K562 (cell line): ENCODE data around the gene UBL7.

Experiments used
- ELF4 ChIP-seq: fragments of 450-650 bp; formaldehyde crosslinking; IDR thresholded peaks from 2 replicates; pipeline ENCODE4 v1.4.0; 2022; ENCODE audit warnings: missing genetic modification characterization
- NRF1 ChIP-seq, 2 experiments: fragments of 450-650 bp; IDR thresholded peaks in 1 of 2; conservative IDR thresholded peaks in 1 of 2; 2 replicates each; pipeline ENCODE4 v1.6.1; 2014; ENCODE audit warnings: mild to moderate bottlenecking in 2 of 2
- RBBP5 ChIP-seq: fragments of 200-600 bp; sonication (generic); IDR thresholded peaks from 2 replicates; pipeline ENCODE4 v1.6.1; 2012; ENCODE audit warnings: borderline replicate concordance, mild to moderate bottlenecking, low read length, control low read depth, inconsistent platforms; ENCODE audit not compliant: insufficient read depth, poor library complexity, severe bottlenecking
- ZBTB33 ChIP-seq: sonication (generic); formaldehyde crosslinking; IDR thresholded peaks from 2 replicates; pipeline ENCODE4 v1.8.1; 2023; ENCODE audit warnings: mild to moderate bottlenecking, missing genetic modification reagents

GRCh38 chr15:74397239-74398068 is 63.5 kb downstream of the UBL7 start:
- TF ChIP-seq RBBP5 (no peak), ZBTB33 (CRISPR knock-in tag) (no peak), NRF1 (conservative IDR thresholded peaks at IDR 0.05 in 1 of 2, IDR thresholded peaks at IDR 0.05 in 1 of 2) (no peak), ELF4 (CRISPR knock-in tag) (no peak)
